DND-41 (cell line): ENCODE data around the gene TPRN.

Experiments
- CTCF ChIP-seq: IDR thresholded peaks from 2 replicates; pipeline ENCODE4 v1.5.1; 2012; ENCODE audit warnings: borderline replicate concordance, low read length, moderate library complexity, mild to moderate bottlenecking; ENCODE audit not compliant: poor library complexity, severe bottlenecking; ENCODE audit errors: extremely low read depth
- EZH2 ChIP-seq: IDR thresholded peaks from 3 replicates; pipeline ENCODE4 v1.6.1; 2012; ENCODE audit warnings: borderline replicate concordance, low read depth, mild to moderate bottlenecking, moderate library complexity, low read length, inconsistent platforms; ENCODE audit not compliant: severe bottlenecking

GRCh38 chr9:137234055-137234697, 33.6 kb upstream of the TPRN start:
- TF ChIP-seq CTCF = no peak
- TF ChIP-seq EZH2 = no peak
